Activated CD8-positive, alpha-beta memory T cell treated with anti-CD3 and anti-CD28 coated beads for 36 hours (primary cell): ENCODE measurements around the gene SYCP2L. TPM values are rescaled to one million over a fixed set of nuclear protein-coding genes. Genes with fewer than 3 reads are reported as not detected.

Experiments
- CTCF ChIA-PET: fragments of 350-600 bp; sonication (Branson Sonifier 250); formaldehyde crosslinking; loops from one replicate; lab custom pipeline; 2021; ENCODE audit warnings: antibody characterized with exemption; lab: Charles Lee
- POLR2A ChIA-PET: fragments of 350-600 bp; sonication (Branson Sonifier 250); formaldehyde crosslinking; loops from one replicate; lab custom pipeline; 2021; ENCODE audit warnings: antibody characterized with exemption; lab: Charles Lee
- total RNA-seq, 2 experiments: library from RNA; stranded (reverse); gene quantifications; one replicate each; pipeline ENCODE4 v1.2.3, GENCODE V29; 2021

Gene SYCP2L
- total RNA-seq, 2 experiments from 2014 or later = not detected

DNA sequence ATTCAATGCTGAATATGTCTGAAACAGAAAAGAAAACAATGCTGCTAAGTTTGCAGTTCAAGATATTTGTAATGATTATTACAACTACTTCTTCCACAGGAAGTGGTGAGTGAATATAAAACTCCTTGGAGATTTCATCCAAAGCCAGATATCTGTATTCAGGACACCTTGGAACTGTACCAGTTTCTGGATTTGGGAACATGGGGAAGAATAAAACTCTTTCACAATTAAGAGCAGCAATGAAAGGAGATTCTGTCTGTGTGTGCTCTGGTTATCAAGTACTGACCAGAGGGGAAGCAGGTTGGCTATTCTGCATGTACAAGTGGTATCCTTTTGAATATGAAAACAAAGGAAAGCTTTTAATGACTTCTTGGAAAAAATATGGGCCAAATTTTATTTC is 136.2 kb downstream of the SYCP2L start:
- ChIA-PET POLR2A (no interaction called here), CTCF (interaction anchor here (0.5 kb wide), 1 partner anchor 13 kb away, joined by 3 read pairs; no protein-coding TSS in a partner anchor)

Other genes starting within 250 kb of the SYCP2L start
- gene C6orf52, start 192.4 kb upstream of the SYCP2L start, total RNA-seq = 1 to 10 TPM; 5.5 to 5.7 TPM
- gene PAK1IP1, start 192.1 kb upstream of the SYCP2L start, total RNA-seq = 10 to 100 TPM; 53.7 to 55.9 TPM
- gene TMEM14C, start 164.0 kb upstream of the SYCP2L start, total RNA-seq = 10 to 100 TPM; 66.9 to 68.5 TPM
- gene TMEM14B, start 139.2 kb upstream of the SYCP2L start, total RNA-seq = 10 to 100 TPM; 98.0 to 99.3 TPM
- 1 to 10 TPM; 2.5 to 2.8 TPM for gene MAK, start 48.5 kb upstream of the SYCP2L start, total RNA-seq
- gene GCM2, start 5.0 kb upstream of the SYCP2L start, total RNA-seq = not detected
- gene ELOVL2, start 157.3 kb downstream of the SYCP2L start, total RNA-seq = not detected
- 10 to 100 TPM; 17.9 to 18.1 TPM for gene SMIM13, start 206.8 kb downstream of the SYCP2L start, total RNA-seq
- not detected for gene ERVFRD-1, start 224.7 kb downstream of the SYCP2L start, total RNA-seq